H1 (cell line): ENCODE data around the gene TMEM107. TPM values are rescaled to one million over a fixed set of nuclear protein-coding genes. Genes with fewer than 3 reads are reported as not detected.

Experiments used
- CTCF ChIA-PET: fragments of 300-600 bp; sonication (Branson Sonifier 250); formaldehyde crosslinking; loops from one replicate; lab custom pipeline; 2021; ENCODE audit not compliant: partially characterized antibody; lab: Charles Lee
- POLR2A ChIA-PET: fragments of 300-600 bp; sonication (Branson Sonifier 250); formaldehyde crosslinking; loops from one replicate; lab custom pipeline; 2021; ENCODE audit warnings: inconsistent platforms; ENCODE audit not compliant: partially characterized antibody; lab: Charles Lee
- DNase-seq, 2 experiments: peaks; one replicate each; pipeline versions ENCODE4 v3.0.0 to v3.0.0-alpha.2; 2010 to 2022; ENCODE audit warnings: low spot score in 2 of 2, low read depth in 1 of 2, mixed read lengths in 1 of 2
- FAIRE-seq: peaks from 2 replicates; lab custom pipeline; 2011; peaks lifted over from hg19 to GRCh38; lab: Jason Lieb, UNC
- H2AFZ ChIP-seq: 2 replicates; pipeline ENCODE4 v1.8.1; 2012; ENCODE audit warnings: low read length, inconsistent platforms
- H2AK5ac ChIP-seq: 2 replicates; pipeline ENCODE4 v1.6.1; 2013; ENCODE audit warnings: low read depth, low read length
- H2BK120ac ChIP-seq: replicated peaks from 2 replicates; pipeline ENCODE3; 2013; ENCODE audit warnings: low read depth, low read length, inconsistent platforms
- H2BK12ac ChIP-seq: 2 replicates; pipeline ENCODE4 v1.6.1; 2013; ENCODE audit warnings: low read depth, low read length
- H2BK15ac ChIP-seq: 2 replicates; pipeline ENCODE4 v1.6.1; 2013; ENCODE audit warnings: low read length
- H2BK20ac ChIP-seq: 2 replicates; pipeline ENCODE4 v1.6.1; 2013; ENCODE audit warnings: low read length
- H2BK5ac ChIP-seq: 2 replicates; pipeline ENCODE4 v1.6.1; 2013; ENCODE audit warnings: low read depth, low read length
- H3K14ac ChIP-seq: 2 replicates; pipeline ENCODE4 v1.6.1; 2013; ENCODE audit warnings: inconsistent platforms; ENCODE audit not compliant: insufficient read length
- H3K18ac ChIP-seq: 2 replicates; pipeline ENCODE4 v1.6.1; 2013; ENCODE audit warnings: low read length; ENCODE audit errors: extremely low read depth
- H3K23ac ChIP-seq: 2 replicates; pipeline ENCODE4 v1.6.1; 2013; ENCODE audit warnings: inconsistent platforms; ENCODE audit not compliant: insufficient read length
- H3K23me2 ChIP-seq: 2 replicates; pipeline ENCODE4 v1.6.1; 2013; ENCODE audit warnings: low read depth, low read length
- H3K27ac ChIP-seq: 2 replicates; pipeline ENCODE4 v1.6.1; 2011; ENCODE audit warnings: low read depth, low read length, inconsistent platforms
- H3K27me3 ChIP-seq, 4 experiments: replicated peaks in 1 of 4; 1 replicate in 1 of 4; 2 replicates in 3 of 4; pipeline versions ENCODE4 v1.6.1 to v1.8.1; 2011 to 2013; ENCODE audit warnings: low read length in 3 of 4, mild to moderate bottlenecking in 3 of 4, inconsistent platforms in 2 of 4, mixed read lengths in 2 of 4, moderate library complexity in 1 of 4; ENCODE audit not compliant: control insufficient read depth in 3 of 4, insufficient read depth in 3 of 4; ENCODE audit errors: extremely low read depth in 1 of 4
- H3K36me3 ChIP-seq, 4 experiments: 2 replicates each; pipeline versions ENCODE4 v1.6.1 to v1.8.1; 2011 to 2013; ENCODE audit warnings: mild to moderate bottlenecking in 4 of 4, low read length in 3 of 4, moderate library complexity in 2 of 4, control low read depth in 1 of 4, inconsistent platforms in 1 of 4; ENCODE audit not compliant: insufficient read depth in 4 of 4, control insufficient read depth in 2 of 4
- H3K4ac ChIP-seq: replicated peaks from 2 replicates; pipeline ENCODE3; 2013; ENCODE audit warnings: low read length, low read depth, mixed read lengths, inconsistent platforms; ENCODE audit not compliant: insufficient read length
- H3K4me1 ChIP-seq, 4 experiments: replicated peaks in 1 of 4; 1 replicate in 1 of 4; 2 replicates in 3 of 4; pipeline versions ENCODE4 v1.6.1 to v1.8.1; 2011 to 2013; ENCODE audit warnings: low read length in 3 of 4, inconsistent platforms in 2 of 4, mixed read lengths in 1 of 4; ENCODE audit not compliant: insufficient read depth in 4 of 4, control insufficient read depth in 3 of 4
- H3K4me2 ChIP-seq, 2 experiments: 2 replicates each; pipeline versions ENCODE4 v1.6.1 to v1.8.1; 2011 to 2013; ENCODE audit warnings: low read depth in 2 of 2, low read length in 2 of 2, control low read depth in 1 of 2, inconsistent platforms in 1 of 2, mild to moderate bottlenecking in 1 of 2; ENCODE audit not compliant: insufficient read depth in 1 of 2
- H3K4me3 ChIP-seq, 4 experiments: fragments of 200-600, 300-600 bp in 1 of 4; sonication (generic), shearing (Covaris generic), sonication (Bioruptor Twin) in 1 of 4; 2 replicates each; pipeline versions ENCODE4 v1.5.1 to v1.8.1; 2011 to 2016; ENCODE audit warnings: low read length in 4 of 4, low read depth in 3 of 4, control low read depth in 2 of 4, inconsistent platforms in 2 of 4, mild to moderate bottlenecking in 2 of 4, mixed read lengths in 1 of 4, moderate library complexity in 1 of 4; ENCODE audit not compliant: insufficient read depth in 2 of 4; ENCODE audit errors: extremely low read depth in 1 of 4
- H3K56ac ChIP-seq: replicated peaks from 2 replicates; pipeline ENCODE3; 2013; ENCODE audit warnings: low read depth, mild to moderate bottlenecking, mixed read lengths, low read length, inconsistent platforms; ENCODE audit not compliant: insufficient read length
- H3K79me1 ChIP-seq: 2 replicates; pipeline ENCODE4 v1.6.1; 2013; ENCODE audit warnings: low read depth, low read length, control low read depth
- H3K79me2 ChIP-seq, 2 experiments: 2 replicates each; pipeline versions ENCODE4 v1.6.1 to v1.8.1; 2012 to 2013; ENCODE audit warnings: low read length in 2 of 2, mild to moderate bottlenecking in 2 of 2, inconsistent platforms in 1 of 2; ENCODE audit not compliant: insufficient read depth in 2 of 2, control insufficient read depth in 1 of 2
- H3K9ac ChIP-seq, 4 experiments: replicated peaks in 1 of 4; 1 replicate in 1 of 4; 2 replicates in 3 of 4; pipeline versions ENCODE4 v1.6.1 to v1.8.1; 2011 to 2013; ENCODE audit warnings: low read depth in 3 of 4, low read length in 3 of 4, control low read depth in 2 of 4, mild to moderate bottlenecking in 2 of 4, moderate library complexity in 2 of 4, inconsistent platforms in 1 of 4; ENCODE audit errors: extremely low read depth in 1 of 4
- H3K9me3 ChIP-seq, 2 experiments: 2 replicates each; pipeline versions ENCODE4 v1.6.1 to v1.8.1; 2012 to 2013; ENCODE audit warnings: mild to moderate bottlenecking in 2 of 2, moderate library complexity in 2 of 2, control low read depth in 1 of 2, inconsistent platforms in 1 of 2, low read depth in 1 of 2, low read length in 1 of 2, mixed read lengths in 1 of 2; ENCODE audit not compliant: insufficient read depth in 2 of 2
- H4K20me1 ChIP-seq, 2 experiments: replicated peaks in 1 of 2; 2 replicates each; pipeline versions ENCODE3 to v1.8.1; 2011 to 2013; ENCODE audit warnings: inconsistent platforms in 2 of 2, low read length in 2 of 2, mild to moderate bottlenecking in 1 of 2; ENCODE audit not compliant: insufficient read depth in 2 of 2, control insufficient read depth in 1 of 2
- H4K5ac ChIP-seq: 2 replicates; pipeline ENCODE4 v1.6.1; 2013; ENCODE audit warnings: low read length, low read depth, mixed read lengths, inconsistent platforms; ENCODE audit not compliant: insufficient read length
- H4K8ac ChIP-seq: 2 replicates; pipeline ENCODE4 v1.8.0; 2013; ENCODE audit warnings: mild to moderate bottlenecking, moderate library complexity, low read length, inconsistent platforms; ENCODE audit not compliant: insufficient read depth; ENCODE audit errors: extremely low read depth
- H4K91ac ChIP-seq: replicated peaks from 2 replicates; pipeline ENCODE3; 2013; ENCODE audit warnings: low read length, mixed read lengths, inconsistent platforms; ENCODE audit not compliant: insufficient read length
- BACH1 ChIP-seq: IDR thresholded peaks from 2 replicates; pipeline ENCODE4 v1.6.1; 2012; ENCODE audit warnings: low read length, improper control_type of control experiment
- CBX5 ChIP-seq: fragments of 300-800, 300-1000 bp; sonication (generic); IDR thresholded peaks from 2 replicates; pipeline ENCODE4 v1.7.1; 2016; ENCODE audit warnings: antibody characterized with exemption, low read length, low read depth
- CEBPB ChIP-seq: IDR thresholded peaks from 2 replicates; pipeline ENCODE4 v1.6.1; 2012; ENCODE audit warnings: low read depth, low read length
- FOSL1 ChIP-seq: IDR thresholded peaks from 2 replicates; pipeline ENCODE4 v1.6.1; 2011; ENCODE audit warnings: mild to moderate bottlenecking, low read depth, low read length, moderate library complexity; ENCODE audit not compliant: insufficient read depth
- GTF2F1 ChIP-seq: IDR thresholded peaks from 2 replicates; pipeline ENCODE4 v1.6.1; 2012; ENCODE audit warnings: low read depth, low read length, improper control_type of control experiment, borderline replicate concordance
- HDAC6 ChIP-seq: IDR thresholded peaks from one replicate; pipeline ENCODE4 v1.7.1; 2012; ENCODE audit warnings: low read depth, mild to moderate bottlenecking, inconsistent platforms, low read length, moderate library complexity
- KDM1A ChIP-seq: fragments of 200-600, 300-600 bp; sonication (generic); IDR thresholded peaks from 2 replicates; pipeline ENCODE4 v1.7.1; 2016; ENCODE audit warnings: mild to moderate bottlenecking, low read length, borderline replicate concordance
- RBBP5 ChIP-seq: IDR thresholded peaks from 2 replicates; pipeline ENCODE4 v1.7.1; 2012; ENCODE audit warnings: low read depth, mild to moderate bottlenecking, inconsistent platforms, low read length, moderate library complexity, borderline replicate concordance
- TEAD4 ChIP-seq: IDR thresholded peaks from 2 replicates; pipeline ENCODE4 v1.6.1; 2012; ENCODE audit warnings: low read depth, low read length, inconsistent platforms, mixed read lengths
- WGBS, 2 experiments: shearing (Covaris generic) in 1 of 2; methylation state at CpG; one replicate each; pipeline versions ENCODE4 v1.1.6 to v1.1.7; 2013 to 2015; ENCODE audit warnings: low lambda C conversion rate in 2 of 2, mixed read lengths in 2 of 2, inconsistent platforms in 1 of 2, low coverage in 1 of 2, missing lambda C conversion rate in 1 of 2; ENCODE audit not compliant: insufficient replicate concordance in 2 of 2, insufficient coverage in 1 of 2, insufficient read length in 1 of 2; ENCODE audit errors: extremely low coverage in 1 of 2, missing lambda C conversion rate in 1 of 2; 5-methylcytosine and 5-hydroxymethylcytosine counted together
- polyA plus RNA-seq, 7 experiments: library from polyadenylated mRNA; depleted of rRNA in 3 of 7; stranded (reverse) in 5 of 7; unstranded in 2 of 7; fragments of >200 nt in 5 of 7; fragments of 200-250 nt in 2 of 7; gene quantifications; 1 replicate in 5 of 7; 2 replicates in 1 of 7; 4 replicates in 1 of 7; pipeline versions ENCODE4 v1.2.1 to v1.2.3, GENCODE V29; 2011 to 2013; ENCODE audit warnings: missing spikeins in 2 of 7, mixed read lengths in 2 of 7
- total RNA-seq: library from RNA; stranded (reverse); fragmentation: NEBNext Ultra II Directional; extraction: Animal tissue kit (Norgen Biotek cat#: 25700); gene quantifications from 2 replicates; pipeline ENCODE4 v1.2.1, GENCODE V29; 2021
- TF ChIP-seq, protein P1 (sequence below): IDR thresholded peaks from 2 replicates; pipeline ENCODE4 v1.6.1; 2011; ENCODE audit warnings: low read length, improper control_type of control experiment

Gene TMEM107
- total and polyA plus RNA-seq, 2 of the 8 experiments (the other 6 are each of a cell fraction or from before 2014, with no cell fraction given): 17.3 to 21.5 TPM

- H4K20me1 ChIP-seq: peaks cover 2 to 4% of the 10 kb centered on the region in 2 experiments
- peak overlapping the region; percentile 93; the same call in 1 of the 2 replicates for H2AK5ac ChIP-seq
- no peak overlapping the region for H2AFZ ChIP-seq
- 0 out of 2 replicates have a peak overlapping the region, but pooled peaks have one; percentile 61 for H2BK15ac ChIP-seq
- H3K18ac ChIP-seq: peak overlapping the region; percentile 32
- H3K4me3 ChIP-seq: peak overlapping the region; percentile 76 to 93 (median 85)
- no peak overlapping the region for H3K14ac ChIP-seq
- H3K4me1 ChIP-seq: peaks cover 12 to 35% (median 20%) of the 10 kb centered on the region in 4 experiments
- peak overlapping the region; percentile 91; the same call in 1 of the 2 replicates for H2BK12ac ChIP-seq
- peak overlapping the region; percentile 94 for H2BK5ac ChIP-seq
- peaks cover 0 to 10% (median 5%) of the 10 kb centered on the region in 4 experiments; a peak in 6 of 8 replicates for H3K36me3 ChIP-seq
- no peak overlapping the region for H2BK20ac ChIP-seq
- no peak overlapping the region for H2BK120ac ChIP-seq
- H3K27me3 ChIP-seq: no peaks in the 10 kb centered on the region
- ChIA-PET POLR2A (interaction anchor here (0.6 to 15.7 kb wide), 17 partner anchors 10 to 497 kb away, joined by 3 to 289 read pairs (median 5); partner anchors contain the start of genes ALOXE3, BORCS6, CTC1 and HES7), CTCF (interaction anchor here (0.6 to 10.3 kb wide), 7 partner anchors 13 to 186 kb away, joined by 3 to 133 read pairs (median 4); partner anchors contain the start of genes ALOXE3 and AURKB)
- peak overlapping the region; percentile 65 to 98 (median 88) for H3K9ac ChIP-seq
- 1% methylated on average over 59 of the region's 59 CpGs; no CpG with 5 or more reads in 1 of the 2 experiments for WGBS, 2 experiments
- 0 out of 2 replicates have a peak, but pooled peaks cover 4% of the 10 kb centered on the region for H3K79me1 ChIP-seq
- peak overlapping the region; percentile 96 for H4K8ac ChIP-seq
- H3K56ac ChIP-seq: peak overlapping the region; percentile 17
- H3K23ac ChIP-seq: no peak overlapping the region
- H3K27ac ChIP-seq: peak overlapping the region; percentile 89
- DNase-seq (peak; percentile 99 to 100), FAIRE-seq (peak; percentile 97)
- H3K23me2 ChIP-seq: peaks cover 17% of the 10 kb centered on the region
- peak overlapping the region; percentile 59 for H3K4ac ChIP-seq
- H3K79me2 ChIP-seq: peaks cover 0 to 5% of the 10 kb centered on the region in 2 experiments; a peak in 2 of 4 replicates
- H3K9me3 ChIP-seq: no peaks in the 10 kb centered on the region
- peak overlapping the region; percentile 96 to 100 for H3K4me2 ChIP-seq
- H4K91ac ChIP-seq: no peak overlapping the region
- H4K5ac ChIP-seq: peak overlapping the region; percentile 63
- TF ChIP-seq BACH1: no peak
- no peak for TF ChIP-seq TEAD4
- TF ChIP-seq KDM1A: no peak
- TF ChIP-seq HDAC6: no peak
- TF ChIP-seq, protein P1, sequence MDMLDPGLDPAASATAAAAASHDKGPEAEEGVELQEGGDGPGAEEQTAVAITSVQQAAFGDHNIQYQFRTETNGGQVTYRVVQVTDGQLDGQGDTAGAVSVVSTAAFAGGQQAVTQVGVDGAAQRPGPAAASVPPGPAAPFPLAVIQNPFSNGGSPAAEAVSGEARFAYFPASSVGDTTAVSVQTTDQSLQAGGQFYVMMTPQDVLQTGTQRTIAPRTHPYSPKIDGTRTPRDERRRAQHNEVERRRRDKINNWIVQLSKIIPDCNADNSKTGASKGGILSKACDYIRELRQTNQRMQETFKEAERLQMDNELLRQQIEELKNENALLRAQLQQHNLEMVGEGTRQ: peak; percentile 10; the same call in 1 of the 2 replicates
- no peak for TF ChIP-seq CBX5
- TF ChIP-seq CEBPB: no peak
- TF ChIP-seq RBBP5: no peak; the same call in 1 of the 2 replicates
- TF ChIP-seq GTF2F1: no peak
- TF ChIP-seq FOSL1: no peak
These were observed 19.8 kb downstream of the TMEM107 start for GRCh38 chr17:8156246-8156992.
